Measurements from ENCODE around the gene DMKN.

DNA sequence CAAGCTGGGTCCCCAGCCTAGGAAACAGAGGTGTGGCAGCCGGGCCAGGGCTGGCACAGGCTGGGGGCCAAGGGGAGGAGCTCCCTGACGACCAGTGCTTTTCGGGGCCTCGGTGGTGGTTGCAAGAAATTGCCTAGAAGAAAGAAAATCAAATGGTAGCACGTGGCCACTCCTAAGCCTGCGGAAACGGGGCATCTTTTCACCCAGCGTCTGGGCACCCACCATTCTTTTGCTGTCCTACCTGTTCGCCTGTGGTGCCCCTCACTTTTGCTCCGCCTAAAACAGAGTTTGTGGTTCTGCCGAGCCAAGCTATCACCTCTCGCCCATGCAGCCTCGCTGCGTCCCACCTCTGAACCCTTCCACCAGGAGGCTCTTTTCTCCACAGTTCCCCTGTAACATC lies 16.0 kb downstream of the DMKN start:
- TF ChIP-seq, protein P1, sequence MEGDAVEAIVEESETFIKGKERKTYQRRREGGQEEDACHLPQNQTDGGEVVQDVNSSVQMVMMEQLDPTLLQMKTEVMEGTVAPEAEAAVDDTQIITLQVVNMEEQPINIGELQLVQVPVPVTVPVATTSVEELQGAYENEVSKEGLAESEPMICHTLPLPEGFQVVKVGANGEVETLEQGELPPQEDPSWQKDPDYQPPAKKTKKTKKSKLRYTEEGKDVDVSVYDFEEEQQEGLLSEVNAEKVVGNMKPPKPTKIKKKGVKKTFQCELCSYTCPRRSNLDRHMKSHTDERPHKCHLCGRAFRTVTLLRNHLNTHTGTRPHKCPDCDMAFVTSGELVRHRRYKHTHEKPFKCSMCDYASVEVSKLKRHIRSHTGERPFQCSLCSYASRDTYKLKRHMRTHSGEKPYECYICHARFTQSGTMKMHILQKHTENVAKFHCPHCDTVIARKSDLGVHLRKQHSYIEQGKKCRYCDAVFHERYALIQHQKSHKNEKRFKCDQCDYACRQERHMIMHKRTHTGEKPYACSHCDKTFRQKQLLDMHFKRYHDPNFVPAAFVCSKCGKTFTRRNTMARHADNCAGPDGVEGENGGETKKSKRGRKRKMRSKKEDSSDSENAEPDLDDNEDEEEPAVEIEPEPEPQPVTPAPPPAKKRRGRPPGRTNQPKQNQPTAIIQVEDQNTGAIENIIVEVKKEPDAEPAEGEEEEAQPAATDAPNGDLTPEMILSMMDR (IDR thresholded peaks at IDR 0.05), result no peak
- no peak for TF ChIP-seq POLR2A (IDR thresholded peaks at IDR 0.05)

Data from adrenal gland (tissue), 5 donors.